H1 (cell line): ENCODE measurements around the gene MANEAL. TPM values are rescaled to one million over a fixed set of nuclear protein-coding genes. Genes with fewer than 3 reads are reported as not detected.
A peak's percentile ranks its signal among the peaks of the same experiment; 100 is the strongest.

Experiments
- CEBPB ChIP-seq: IDR thresholded peaks from 2 replicates; pipeline ENCODE4 v1.6.1; 2012; ENCODE audit warnings: low read depth, low read length
- CREB1 ChIP-seq: IDR thresholded peaks from 2 replicates; pipeline ENCODE4 v1.6.1; 2012; ENCODE audit warnings: inconsistent platforms
- CTBP2 ChIP-seq: IDR thresholded peaks from 2 replicates; pipeline ENCODE4 v1.7.0; 2011; ENCODE audit warnings: borderline replicate concordance, mild to moderate bottlenecking, moderate library complexity, mixed read lengths, low read length; ENCODE audit not compliant: insufficient read depth, insufficient read length
- EGR1 ChIP-seq: IDR thresholded peaks from 2 replicates; pipeline ENCODE4 v1.6.1; 2011; ENCODE audit warnings: low read depth, low read length, borderline replicate concordance
- EP300 ChIP-seq, 2 experiments: IDR thresholded peaks; 1 replicate in 1 of 2; 2 replicates in 1 of 2; pipeline ENCODE4 v1.6.1; 2011 to 2012; ENCODE audit warnings: low read depth in 2 of 2, low read length in 2 of 2, mild to moderate bottlenecking in 2 of 2, borderline replicate concordance in 1 of 2, inconsistent platforms in 1 of 2, moderate library complexity in 1 of 2
- EZH2 ChIP-seq: fragments of 200-600 bp; sonication (generic); IDR thresholded peaks from 2 replicates; pipeline ENCODE4 v1.7.1; 2012; ENCODE audit warnings: low read depth, mild to moderate bottlenecking, moderate library complexity, low read length, inconsistent platforms; ENCODE audit not compliant: severe bottlenecking
- GABPA ChIP-seq: IDR thresholded peaks from 2 replicates; pipeline ENCODE4 v1.6.1; 2011; ENCODE audit warnings: mild to moderate bottlenecking, low read length, moderate library complexity, borderline replicate concordance; ENCODE audit not compliant: insufficient read depth
- GTF2F1 ChIP-seq: IDR thresholded peaks from 2 replicates; pipeline ENCODE4 v1.6.1; 2012; ENCODE audit warnings: low read depth, low read length, improper control_type of control experiment, borderline replicate concordance
- HDAC2 ChIP-seq, 2 experiments: fragments of 300-600 bp in 1 of 2; sonication (generic) in 1 of 2; IDR thresholded peaks; 2 replicates each; pipeline ENCODE4 v1.6.1; 2011 to 2012; ENCODE audit warnings: low read depth in 2 of 2, low read length in 2 of 2, mild to moderate bottlenecking in 2 of 2, moderate library complexity in 2 of 2, borderline replicate concordance in 1 of 2, inconsistent platforms in 1 of 2
- HDAC6 ChIP-seq: IDR thresholded peaks from one replicate; pipeline ENCODE4 v1.7.1; 2012; ENCODE audit warnings: low read depth, mild to moderate bottlenecking, inconsistent platforms, low read length, moderate library complexity
- JUN ChIP-seq: IDR thresholded peaks from 2 replicates; pipeline ENCODE4 v1.6.1; 2011; ENCODE audit warnings: low read depth, mild to moderate bottlenecking, improper control_type of control experiment, low read length
- PHF8 ChIP-seq: fragments of 200-600 bp; sonication (generic); conservative IDR thresholded peaks from 2 replicates; pipeline ENCODE4 v1.7.1; 2012; ENCODE audit warnings: low read depth, mild to moderate bottlenecking, inconsistent platforms, low read length, moderate library complexity
- POU5F1 ChIP-seq: IDR thresholded peaks from 2 replicates; pipeline ENCODE4 v1.6.1; 2011; ENCODE audit warnings: low read depth, mild to moderate bottlenecking, low read length, moderate library complexity
- RAD21 ChIP-seq, 2 experiments: IDR thresholded peaks in 1 of 2; conservative IDR thresholded peaks in 1 of 2; 2 replicates each; pipeline ENCODE4 v1.6.1; 2011; ENCODE audit warnings: low read depth in 2 of 2, low read length in 2 of 2, improper control_type of control experiment in 1 of 2, inconsistent platforms in 1 of 2, mild to moderate bottlenecking in 1 of 2, moderate library complexity in 1 of 2
- RNF2 ChIP-seq: fragments of 200-900, 300-1000 bp; sonication (generic); IDR thresholded peaks from 2 replicates; pipeline ENCODE4 v1.7.1; 2016; ENCODE audit warnings: borderline replicate concordance, low read depth, mild to moderate bottlenecking, antibody characterized with exemption, low read length; ENCODE audit not compliant: poor library complexity, severe bottlenecking; ENCODE audit errors: missing control alignments
- SIRT6 ChIP-seq: IDR thresholded peaks from one replicate; pipeline ENCODE4 v1.7.1; 2012; ENCODE audit warnings: low read length, inconsistent platforms
- SRF ChIP-seq: IDR thresholded peaks from 2 replicates; pipeline ENCODE4 v1.6.1; 2011; ENCODE audit warnings: mild to moderate bottlenecking, low read depth, low read length, moderate library complexity
- SUZ12 ChIP-seq: fragments of 200-600 bp; sonication (generic); IDR thresholded peaks from 2 replicates; pipeline ENCODE4 v1.6.1; 2012; ENCODE audit warnings: mild to moderate bottlenecking, inconsistent platforms, low read length, moderate library complexity, mixed read lengths
- TAF7 ChIP-seq: optimal IDR thresholded peaks from 2 replicates; pipeline ENCODE3; 2011; ENCODE audit warnings: low read depth, mild to moderate bottlenecking, inconsistent platforms, low read length, moderate library complexity, borderline replicate concordance
- TBP ChIP-seq: IDR thresholded peaks from 2 replicates; pipeline ENCODE4 v1.6.1; 2011; ENCODE audit warnings: low read depth, low read length, improper control_type of control experiment
- TCF12 ChIP-seq: IDR thresholded peaks from 2 replicates; pipeline ENCODE4 v1.6.1; 2011; ENCODE audit warnings: low read depth, mild to moderate bottlenecking, low read length
- YY1 ChIP-seq: IDR thresholded peaks from 2 replicates; pipeline ENCODE4 v1.6.1; 2011; ENCODE audit warnings: low read depth, mild to moderate bottlenecking, low read length
- ZNF274 ChIP-seq: IDR thresholded peaks from 2 replicates; pipeline ENCODE4 v1.7.0; 2012; ENCODE audit warnings: low read length, borderline replicate concordance; ENCODE audit errors: extremely low read depth
- polyA plus RNA-seq, 7 experiments: library from polyadenylated mRNA; depleted of rRNA in 3 of 7; stranded (reverse) in 5 of 7; unstranded in 2 of 7; fragments of >200 nt in 5 of 7; fragments of 200-250 nt in 2 of 7; gene quantifications; 1 replicate in 5 of 7; 2 replicates in 1 of 7; 4 replicates in 1 of 7; pipeline versions ENCODE4 v1.2.1 to v1.2.3, GENCODE V29; 2011 to 2013; ENCODE audit warnings: missing spikeins in 2 of 7, mixed read lengths in 2 of 7
- total RNA-seq: library from RNA; stranded (reverse); fragmentation: NEBNext Ultra II Directional; extraction: Animal tissue kit (Norgen Biotek cat#: 25700); gene quantifications from 2 replicates; pipeline ENCODE4 v1.2.1, GENCODE V29; 2021

Gene MANEAL
- total and polyA plus RNA-seq, 2 of the 8 experiments (the other 6 are each of a cell fraction or from before 2014, with no cell fraction given) = 4.8 to 7.2 TPM

GRCh38 chr1:37795340-37796125 lies 1.9 kb downstream of the MANEAL start (continued):
- TF ChIP-seq CTBP2 (no peak), YY1 (peak; percentile 59; the same call in 1 of the 2 replicates), EZH2 (no peak), EP300 (IDR thresholded peaks at IDR 0.05; ENCODE audit: borderline replicate concordance in 1 of 2, low read depth in 2 of 2, low read length in 2 of 2) (no peak), CREB1 (no peak), GABPA (peak; percentile 82; the same call in 1 of the 2 replicates), HDAC6 (no peak), TAF7 (peak; percentile 47), SRF (no peak), TBP (0 out of 2 replicates have a peak, but pooled peaks have one; percentile 28), RNF2 (no peak), SIRT6 (no peak), JUN (no peak), ZNF274 (no peak), CEBPB (no peak), PHF8 (no peak), RAD21 (IDR thresholded peaks at IDR 0.05 in 1 of 2, conservative IDR thresholded peaks at IDR 0.05 in 1 of 2; ENCODE audit: low read depth in 2 of 2, low read length in 2 of 2) (peak in 1 of 2 experiments; percentile 30; a peak in 1 of 4 replicates), HDAC2 (IDR thresholded peaks at IDR 0.05; ENCODE audit: borderline replicate concordance in 1 of 2, low read depth in 2 of 2, low read length in 2 of 2) (peak; percentile 88 to 90; a peak in 3 of 4 replicates), EGR1 (no peak), TCF12 (no peak), POU5F1 (no peak), GTF2F1 (no peak), SUZ12 (no peak)
